DND-41 (cell line): Measurements from ENCODE around the gene GTF2F2.

Experiments
- ATAC-seq: fragments of 200-7000 bp; cut with Tn5 transposase; 3 replicates; pipeline ENCODE4 v1.9.1; 2021; ENCODE audit warnings: low read depth; ENCODE audit not compliant: insufficient read depth
- DNase-seq: peaks from one replicate; pipeline ENCODE4 v3.0.0-alpha.2; 2020
- H2AFZ ChIP-seq: 2 replicates; pipeline ENCODE4 v1.6.0; 2012; ENCODE audit warnings: low read depth, low read length
- H3K27ac ChIP-seq: 2 replicates; pipeline ENCODE4 v1.5.1; 2012; ENCODE audit warnings: low read length, inconsistent platforms
- H3K27me3 ChIP-seq: fragments of 200-600 bp; sonication (generic); 2 replicates; pipeline ENCODE4 v1.6.0; 2012; ENCODE audit warnings: low read length, mild to moderate bottlenecking, inconsistent platforms; ENCODE audit not compliant: insufficient read depth, poor library complexity
- H3K36me3 ChIP-seq: 2 replicates; pipeline ENCODE4 v1.5.1; 2012; ENCODE audit warnings: low read length, inconsistent platforms; ENCODE audit not compliant: insufficient read depth
- H3K4me1 ChIP-seq: 2 replicates; pipeline ENCODE4 v1.5.1; 2012; ENCODE audit warnings: mild to moderate bottlenecking, low read length; ENCODE audit not compliant: insufficient read depth
- H3K4me2 ChIP-seq: 2 replicates; pipeline ENCODE4 v1.6.0; 2012; ENCODE audit warnings: mild to moderate bottlenecking, moderate library complexity, low read length, inconsistent platforms; ENCODE audit not compliant: insufficient read depth
- H3K4me3 ChIP-seq, 2 experiments: fragments of 200-600 bp in 1 of 2; shearing (Covaris generic) in 1 of 2; 2 replicates each; pipeline ENCODE4 v1.5.1; 2012 to 2016; ENCODE audit warnings: inconsistent platforms in 2 of 2, low read length in 2 of 2, mild to moderate bottlenecking in 2 of 2, low read depth in 1 of 2, moderate library complexity in 1 of 2
- H3K79me2 ChIP-seq: 2 replicates; pipeline ENCODE4 v1.6.0; 2012; ENCODE audit warnings: low read length, inconsistent platforms; ENCODE audit not compliant: insufficient read depth
- H3K9ac ChIP-seq: 2 replicates; pipeline ENCODE4 v1.6.0; 2012; ENCODE audit warnings: low read depth, mild to moderate bottlenecking, inconsistent platforms, low read length, moderate library complexity
- H3K9me3 ChIP-seq: 2 replicates; pipeline ENCODE4 v1.5.1; 2012; ENCODE audit warnings: low read length, moderate library complexity, mild to moderate bottlenecking, inconsistent platforms; ENCODE audit not compliant: insufficient read depth, severe bottlenecking
- H4K20me1 ChIP-seq: 2 replicates; pipeline ENCODE4 v1.6.0; 2012; ENCODE audit warnings: low read length; ENCODE audit not compliant: insufficient read depth
- CTCF ChIP-seq: IDR thresholded peaks from 2 replicates; pipeline ENCODE4 v1.5.1; 2012; ENCODE audit warnings: borderline replicate concordance, low read length, moderate library complexity, mild to moderate bottlenecking; ENCODE audit not compliant: poor library complexity, severe bottlenecking; ENCODE audit errors: extremely low read depth
- EZH2 ChIP-seq: IDR thresholded peaks from 3 replicates; pipeline ENCODE4 v1.6.1; 2012; ENCODE audit warnings: borderline replicate concordance, low read depth, mild to moderate bottlenecking, moderate library complexity, low read length, inconsistent platforms; ENCODE audit not compliant: severe bottlenecking

The GTF2F2 gene

GRCh38 chr13:45302507-45302906 lies 182.2 kb downstream of the GTF2F2 start:
- Histone ChIP-seq H3K36me3 (no peaks in the 10 kb centered on the region), H4K20me1 (no peaks in the 10 kb centered on the region), H3K4me1 (no peaks in the 10 kb centered on the region), H3K27ac (no peak overlapping the region), H2AFZ (no peak overlapping the region), H3K4me3 (no peak overlapping the region), H3K79me2 (no peaks in the 10 kb centered on the region), H3K9me3 (no peaks in the 10 kb centered on the region), H3K27me3 (no peaks in the 10 kb centered on the region), H3K4me2 (no peak overlapping the region), H3K9ac (no peak overlapping the region)
- no peak for ATAC-seq
- TF ChIP-seq CTCF (no peak), EZH2 (no peak)
- DNase-seq, result no peak

DNA sequence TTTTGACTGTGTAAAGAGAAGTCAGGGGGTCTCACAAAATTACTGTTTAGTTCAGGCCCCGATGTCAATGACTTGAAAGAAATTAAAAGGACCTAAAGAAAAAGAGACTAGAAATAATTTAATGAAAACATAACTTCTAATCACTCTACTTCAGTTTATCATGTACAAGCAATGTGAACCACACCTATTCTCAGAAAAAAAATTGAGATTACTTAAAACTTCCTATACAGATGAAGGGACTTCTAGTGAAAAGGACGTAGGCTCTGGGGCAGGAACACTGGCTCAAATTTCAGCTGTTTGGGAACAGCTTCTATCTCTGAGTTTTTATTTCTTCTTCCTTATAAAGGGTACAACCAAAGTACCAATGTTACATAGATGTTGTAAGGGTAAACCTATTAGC lies 182.7 kb downstream of the GTF2F2 start:
- H3K27me3 ChIP-seq, result no peaks in the 10 kb centered on the region
- no peak overlapping the region for H3K9ac ChIP-seq
- TF ChIP-seq EZH2 (no peak), CTCF (no peak)
- no peak overlapping the region for H3K4me2 ChIP-seq
- H3K36me3 ChIP-seq, result no peaks in the 10 kb centered on the region
- H4K20me1 ChIP-seq, result no peaks in the 10 kb centered on the region
- no peak overlapping the region for H3K4me3 ChIP-seq
- no peaks in the 10 kb centered on the region for H3K4me1 ChIP-seq
- H3K9me3 ChIP-seq, result no peaks in the 10 kb centered on the region
- DNase-seq (no peak), ATAC-seq (no peak)
- H3K79me2 ChIP-seq, result no peaks in the 10 kb centered on the region
- no peak overlapping the region for H2AFZ ChIP-seq
- H3K27ac ChIP-seq, result no peak overlapping the region

GRCh38 chr13:45303866-45304265 lies 183.6 kb downstream of the GTF2F2 start:
- Histone ChIP-seq H3K4me2 (no peak overlapping the region), H4K20me1 (no peaks in the 10 kb centered on the region), H3K9me3 (no peaks in the 10 kb centered on the region), H3K9ac (no peak overlapping the region), H3K4me1 (no peaks in the 10 kb centered on the region), H3K79me2 (no peaks in the 10 kb centered on the region), H3K36me3 (no peaks in the 10 kb centered on the region), H3K27me3 (no peaks in the 10 kb centered on the region), H3K27ac (no peak overlapping the region), H2AFZ (no peak overlapping the region), H3K4me3 (no peak overlapping the region)
- no peak for DNase-seq
- no peak for ATAC-seq
- no peak for TF ChIP-seq CTCF
- no peak for TF ChIP-seq EZH2

GRCh38 chr13:45305079-45305478 lies 184.8 kb downstream of the GTF2F2 start:
- H3K4me1 ChIP-seq, result peaks cover 7% of the 10 kb centered on the region
- H2AFZ ChIP-seq, result no peak overlapping the region
- H4K20me1 ChIP-seq, result no peaks in the 10 kb centered on the region
- TF ChIP-seq EZH2 (no peak), CTCF (no peak)
- no peaks in the 10 kb centered on the region for H3K27me3 ChIP-seq
- H3K9me3 ChIP-seq, result no peaks in the 10 kb centered on the region
- H3K79me2 ChIP-seq, result no peaks in the 10 kb centered on the region
- no peak for DNase-seq
- H3K4me2 ChIP-seq, result no peak overlapping the region
- H3K9ac ChIP-seq, result no peak overlapping the region
- no peak for ATAC-seq
- no peaks in the 10 kb centered on the region for H3K36me3 ChIP-seq
- no peak overlapping the region for H3K4me3 ChIP-seq
- no peak overlapping the region for H3K27ac ChIP-seq
